AG04450 (cell line): ENCODE results near the gene SLC9A1. TPM values are rescaled to one million over a fixed set of nuclear protein-coding genes. Genes with fewer than 3 reads are reported as not detected.

Experiments used
- CTCF ChIA-PET: fragments of 300-600, 350-600 bp; formaldehyde crosslinking; extraction: SDS; loops from one replicate; lab custom pipeline; 2022; ENCODE audit warnings: antibody characterized with exemption, inconsistent platforms; lab: Charles Lee
- POLR2A ChIA-PET: fragments of 350-600 bp; formaldehyde crosslinking; extraction: SDS; loops from one replicate; lab custom pipeline; 2021; ENCODE audit warnings: antibody characterized with exemption, inconsistent platforms; lab: Yijun Ruan, JAX
- DNase-seq: peaks from one replicate; pipeline ENCODE4 v3.0.0-alpha.2; 2011; ENCODE audit warnings: low read depth, low spot score
- H3K27ac ChIP-seq: one replicate; pipeline ENCODE4 v1.5.1; 2012; ENCODE audit warnings: low read depth, low read length, control low read depth
- H3K27me3 ChIP-seq: one replicate; pipeline ENCODE4 v1.6.0; 2012; ENCODE audit warnings: low read length; ENCODE audit not compliant: control insufficient read depth, insufficient read depth
- H3K4me3 ChIP-seq: 2 replicates; pipeline ENCODE4 v1.5.1; 2011; ENCODE audit warnings: mild to moderate bottlenecking, low read depth, low read length, control low read depth
- H3K9me3 ChIP-seq: 2 replicates; pipeline ENCODE4 v1.5.1; 2012; ENCODE audit warnings: low read length; ENCODE audit not compliant: control insufficient read depth, insufficient read depth
- polyA plus RNA-seq: library from polyadenylated mRNA; depleted of rRNA; stranded (reverse); fragments of >200 nt; gene quantifications from 2 replicates; pipeline ENCODE4 v1.2.3, GENCODE V29; 2011
- TF ChIP-seq, protein P1 (sequence below): IDR thresholded peaks from 2 replicates; pipeline ENCODE4 v1.5.1; 2011; ENCODE audit warnings: low read depth, low read length, control low read depth, inconsistent platforms

Gene SLC9A1
- polyA plus RNA-seq, 1 experiment = 10.8 TPM

DNA sequence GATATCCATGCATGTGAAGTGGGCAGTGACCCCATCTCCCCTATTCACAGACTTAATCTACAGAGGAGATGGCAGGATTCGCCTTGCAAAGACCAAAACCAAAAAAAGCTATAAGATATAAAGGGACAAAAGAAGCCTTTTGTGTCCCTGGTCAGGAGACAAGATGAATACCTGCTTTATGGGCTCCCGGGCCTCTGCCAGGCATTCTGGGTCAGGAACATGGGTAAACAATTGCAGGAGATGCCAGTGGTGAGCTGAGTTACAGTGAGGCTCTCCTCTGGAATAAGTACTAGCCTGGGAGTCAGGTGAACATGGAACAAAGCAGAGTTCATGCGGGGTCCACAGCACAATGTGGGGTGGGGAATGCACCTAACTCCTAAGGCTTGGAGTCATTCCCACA, 4.7 kb downstream of the SLC9A1 start:
- DNase-seq = no peak
- Histone ChIP-seq H3K9me3 (no peaks in the 10 kb centered on the region; the same call in 1 of the 2 replicates), H3K27ac (no peak overlapping the region), H3K4me3 (no peak overlapping the region), H3K27me3 (no peaks in the 10 kb centered on the region)
- ChIA-PET POLR2A (no interaction called here), CTCF (interaction anchor here (0.6 to 1.0 kb wide), 2 partner anchors 16 to 18 kb away, joined by 3 to 4 read pairs; no protein-coding TSS in a partner anchor)
- TF ChIP-seq, protein P1, sequence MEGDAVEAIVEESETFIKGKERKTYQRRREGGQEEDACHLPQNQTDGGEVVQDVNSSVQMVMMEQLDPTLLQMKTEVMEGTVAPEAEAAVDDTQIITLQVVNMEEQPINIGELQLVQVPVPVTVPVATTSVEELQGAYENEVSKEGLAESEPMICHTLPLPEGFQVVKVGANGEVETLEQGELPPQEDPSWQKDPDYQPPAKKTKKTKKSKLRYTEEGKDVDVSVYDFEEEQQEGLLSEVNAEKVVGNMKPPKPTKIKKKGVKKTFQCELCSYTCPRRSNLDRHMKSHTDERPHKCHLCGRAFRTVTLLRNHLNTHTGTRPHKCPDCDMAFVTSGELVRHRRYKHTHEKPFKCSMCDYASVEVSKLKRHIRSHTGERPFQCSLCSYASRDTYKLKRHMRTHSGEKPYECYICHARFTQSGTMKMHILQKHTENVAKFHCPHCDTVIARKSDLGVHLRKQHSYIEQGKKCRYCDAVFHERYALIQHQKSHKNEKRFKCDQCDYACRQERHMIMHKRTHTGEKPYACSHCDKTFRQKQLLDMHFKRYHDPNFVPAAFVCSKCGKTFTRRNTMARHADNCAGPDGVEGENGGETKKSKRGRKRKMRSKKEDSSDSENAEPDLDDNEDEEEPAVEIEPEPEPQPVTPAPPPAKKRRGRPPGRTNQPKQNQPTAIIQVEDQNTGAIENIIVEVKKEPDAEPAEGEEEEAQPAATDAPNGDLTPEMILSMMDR = no peak

DNA sequence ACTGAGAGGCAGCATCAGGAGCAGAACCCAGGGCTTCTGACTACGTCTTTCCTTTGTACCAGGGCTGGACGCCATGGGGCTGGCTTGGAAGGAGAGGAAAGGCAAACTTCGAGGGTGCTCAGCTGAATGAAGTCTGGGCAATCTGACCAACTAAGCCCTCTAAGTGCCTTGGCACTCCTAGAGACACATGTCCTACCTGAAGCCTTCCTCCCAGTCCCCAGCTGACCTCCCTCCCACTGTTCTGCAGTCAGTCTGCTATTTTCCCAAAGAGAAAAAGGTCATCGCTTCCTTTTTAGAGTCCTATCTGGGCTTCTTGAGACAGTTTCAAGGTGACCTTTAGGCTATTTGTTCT, 5.2 kb downstream of the SLC9A1 start:
- TF ChIP-seq, protein P1 = no peak
- POLR2A ChIA-PET = no interaction called here
- H3K4me3 ChIP-seq = no peak overlapping the region
- CTCF ChIA-PET = interaction anchor here (1.0 kb wide), 1 partner anchor 16 kb away, joined by 4 read pairs; no protein-coding TSS in a partner anchor
- no peak overlapping the region for H3K27ac ChIP-seq
- DNase-seq = no peak
- H3K27me3 ChIP-seq = no peaks in the 10 kb centered on the region
- no peaks in the 10 kb centered on the region; the same call in 1 of the 2 replicates for H3K9me3 ChIP-seq

DNA sequence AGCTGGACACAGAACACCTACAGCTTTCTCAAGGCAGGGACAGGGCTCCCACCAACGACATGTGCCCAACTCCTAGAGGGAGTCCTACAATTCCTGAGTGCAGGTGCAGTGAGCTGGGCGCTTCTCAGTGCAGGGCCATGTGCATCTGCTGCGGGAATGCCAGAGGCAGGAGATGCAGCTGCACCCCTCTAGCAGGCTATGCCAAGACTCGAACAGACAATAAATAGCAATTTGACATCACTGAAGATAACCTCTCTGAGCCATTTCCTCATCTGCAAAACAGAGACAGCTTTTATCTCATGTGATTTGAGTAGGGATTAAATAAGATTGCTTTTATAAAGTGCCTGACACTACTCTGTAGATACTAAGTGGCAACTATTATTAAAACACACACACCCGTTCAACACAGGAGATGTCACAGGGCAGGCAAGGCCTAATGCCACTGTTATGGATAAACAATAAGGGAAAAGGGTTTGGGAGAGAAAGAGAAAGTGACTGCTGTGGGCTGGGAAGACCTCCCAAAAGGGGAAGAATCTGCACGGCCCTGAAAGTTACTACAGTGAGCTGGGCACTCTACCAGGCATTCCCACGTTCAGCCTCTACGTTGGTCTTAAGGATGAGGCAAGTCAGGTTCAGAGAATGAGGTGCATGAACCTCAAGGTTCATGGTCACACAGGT, 5.7 kb downstream of the SLC9A1 start:
- CTCF ChIA-PET = interaction anchor here (0.6 to 1.4 kb wide), 2 partner anchors 147 to 754 kb away, joined by 3 to 4 read pairs; no protein-coding TSS in a partner anchor
- POLR2A ChIA-PET = no interaction called here
- TF ChIP-seq, protein P1 = no peak
- Histone ChIP-seq H3K27me3 (no peaks in the 10 kb centered on the region), H3K9me3 (no peaks in the 10 kb centered on the region; the same call in 1 of the 2 replicates), H3K4me3 (no peak overlapping the region), H3K27ac (no peak overlapping the region)
- no peak for DNase-seq

DNA sequence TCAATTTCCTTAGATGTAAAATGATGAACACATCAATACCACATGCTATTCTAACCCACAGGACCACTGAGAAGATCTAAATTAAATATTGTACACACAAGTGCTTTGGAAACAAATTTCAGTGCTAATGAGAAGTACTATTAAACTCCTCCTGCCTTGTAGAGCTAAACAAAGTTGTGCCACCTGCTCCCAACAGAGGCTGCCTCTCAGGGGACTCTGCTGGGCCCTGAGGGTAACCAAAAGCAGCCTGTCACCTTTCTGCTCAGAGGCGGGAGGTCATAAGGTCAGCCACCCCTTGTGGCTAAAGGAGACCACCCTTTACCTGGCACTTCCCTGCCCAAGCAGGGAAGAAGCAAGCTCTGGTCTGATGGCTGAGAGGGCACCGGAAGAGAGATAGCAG, 6.3 kb downstream of the SLC9A1 start:
- Histone ChIP-seq H3K4me3 (no peak overlapping the region), H3K27ac (no peak overlapping the region), H3K9me3 (no peaks in the 10 kb centered on the region), H3K27me3 (no peaks in the 10 kb centered on the region)
- DNase-seq = no peak
- ChIA-PET POLR2A (no interaction called here), CTCF (interaction anchor here (0.6 to 1.4 kb wide), 2 partner anchors 148 to 753 kb away, joined by 3 to 4 read pairs; no protein-coding TSS in a partner anchor)
- TF ChIP-seq, protein P1 = no peak

DNA sequence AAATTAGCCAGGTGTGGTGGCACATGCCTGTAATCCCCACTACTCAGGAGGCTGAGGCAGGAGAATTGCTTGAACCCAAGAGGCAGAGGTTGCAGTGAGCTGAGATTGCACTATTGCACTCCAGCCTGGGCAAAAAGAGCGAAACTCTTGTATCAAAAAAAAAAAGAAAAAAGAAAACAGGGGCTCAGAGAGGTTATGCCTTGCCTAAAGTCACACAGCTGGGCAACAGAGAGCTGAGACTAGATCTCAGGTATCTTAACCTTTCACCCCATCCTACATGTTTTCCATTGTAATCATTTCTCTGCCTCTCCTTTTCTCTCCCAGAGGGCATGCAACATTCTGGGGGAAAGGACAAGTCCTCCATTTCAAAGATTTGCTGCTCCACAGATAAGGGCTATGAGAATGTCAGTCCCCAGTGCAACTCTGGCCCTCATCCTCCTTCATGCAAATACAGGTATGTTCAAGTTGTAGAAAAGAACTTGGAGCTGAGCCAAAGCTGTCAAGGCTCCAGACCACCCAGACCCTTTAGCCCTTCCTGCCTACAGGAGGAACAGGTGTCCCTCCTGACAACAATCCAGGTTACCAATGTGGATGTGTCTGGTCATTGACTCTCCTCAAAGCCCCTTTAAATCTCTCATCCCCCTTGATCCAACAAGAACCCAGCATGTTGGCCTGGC, 6.9 kb downstream of the SLC9A1 start:
- TF ChIP-seq, protein P1 = no peak
- ChIA-PET POLR2A (no interaction called here), CTCF (interaction anchor here (0.6 to 1.4 kb wide), 4 partner anchors 103 to 247 kb away, joined by 3 to 5 read pairs (median 3); no protein-coding TSS in a partner anchor)
- H3K27ac ChIP-seq = no peak overlapping the region
- H3K9me3 ChIP-seq = no peaks in the 10 kb centered on the region
- no peak for DNase-seq
- no peaks in the 10 kb centered on the region for H3K27me3 ChIP-seq
- no peak overlapping the region for H3K4me3 ChIP-seq
